ENCODE data around the gene PMP22. TPM values are rescaled to one million over a fixed set of nuclear protein-coding genes. Genes with fewer than 3 reads are reported as not detected.
"Not testable (repeated sequence)": the region's sequence is repeated elsewhere in the genome, so short reads cannot be mapped to it uniquely, and the experiment has no call there.

PMP22 gene
- total RNA-seq, 1 donor from 2014 or later: 4.3 TPM

DNA sequence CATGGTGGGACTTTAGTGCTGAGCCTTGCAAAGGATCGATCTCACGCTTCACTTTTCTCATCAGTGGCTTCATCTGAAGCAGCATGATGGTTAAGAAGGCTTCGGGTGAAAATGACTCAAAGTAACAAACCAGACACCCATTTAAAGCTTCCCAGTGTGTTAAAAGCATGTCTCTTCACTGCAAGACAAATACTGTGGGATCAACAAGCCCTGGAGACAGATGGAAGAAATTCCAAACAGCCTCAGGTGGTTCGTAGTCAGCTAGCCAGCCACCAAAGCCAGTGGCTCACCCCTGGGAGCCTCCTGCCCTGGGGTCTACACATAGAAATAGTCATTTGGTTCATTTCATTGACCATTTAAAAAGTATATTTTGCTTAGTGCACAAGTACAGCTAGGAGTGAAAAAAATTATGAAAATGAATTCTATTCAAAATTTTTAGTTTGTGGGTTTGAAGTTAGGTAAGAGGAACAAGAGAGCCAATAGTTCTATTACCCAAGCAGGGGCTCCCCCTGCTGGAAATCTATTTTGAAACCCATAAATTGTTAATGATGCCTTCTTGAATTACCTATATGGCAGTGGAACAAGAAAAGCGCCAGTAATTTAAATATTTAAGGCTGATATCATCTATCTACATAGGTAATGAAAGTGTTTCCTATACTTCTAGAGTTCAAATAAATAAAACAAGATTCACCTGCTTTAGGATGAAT, 51.6 kb downstream of the PMP22 start:
- Mint-ChIP-seq H3K9me3 (peaks cover 3% of the 10 kb centered on the region), H3K27me3 (ENCODE audit: insufficient read depth, low read depth) (no peaks in the 10 kb centered on the region), H3K36me3 (peaks cover 2% of the 10 kb centered on the region), H3K4me1 (peaks cover 3% of the 10 kb centered on the region), H3K4me3 (no peak overlapping the region), H3K27ac (no peak overlapping the region)
- Histone ChIP-seq H3F3A (ENCODE audit: low read depth) (peaks cover 6% of the 10 kb centered on the region), H3K9me3 (ENCODE audit: low read depth) (no peaks in the 10 kb centered on the region), H3K4me2 (no peak overlapping the region), H3K79me2 (ENCODE audit: low read depth) (no peaks in the 10 kb centered on the region), H3K27me3 (no peaks in the 10 kb centered on the region), H3K4me1 (no peaks in the 10 kb centered on the region), H3K4me3 (no peak overlapping the region), H2AFZ (replicated peaks) (peak overlapping the region; percentile 66), H4K20me1 (ENCODE audit: low read depth) (no peaks in the 10 kb centered on the region), H3K36me3 (no peaks in the 10 kb centered on the region), H3K9ac (no peak overlapping the region), H3K27ac (no peak overlapping the region)
- DNase-seq (ENCODE audit: low spot score): peak; percentile 68
- peak; percentile 82 for TF ChIP-seq CTCF (IDR thresholded peaks at IDR 0.05)
- TF ChIP-seq EZH2 (IDR thresholded peaks at IDR 0.05): no peak
- TF ChIP-seq EZH2phosphoT487 (IDR thresholded peaks at IDR 0.05): no peak

DNA sequence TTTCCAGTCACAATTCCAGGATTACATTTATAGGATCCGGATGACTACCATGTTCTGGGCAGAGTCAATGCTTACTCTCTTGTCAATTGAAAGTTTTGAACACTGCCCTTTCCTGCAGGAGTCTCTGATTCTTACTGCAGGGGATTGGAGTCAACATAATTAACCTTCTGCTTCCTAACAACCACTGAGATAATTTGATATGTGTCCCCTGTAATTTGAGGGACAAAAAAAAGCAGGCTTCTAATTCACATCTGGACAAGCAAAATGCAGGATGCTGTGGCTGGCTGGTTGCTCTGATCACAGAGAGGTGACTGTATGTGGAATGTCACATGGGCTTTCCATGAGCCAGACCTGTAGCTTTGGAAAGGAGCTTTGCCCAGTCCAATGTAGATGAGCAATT, 54.9 kb downstream of the PMP22 start:
- H3K4me3 Mint-ChIP-seq: no peak overlapping the region
- peaks cover 8% of the 10 kb centered on the region for H3K9me3 ChIP-seq (ENCODE audit: low read depth)
- no peak for DNase-seq (ENCODE audit: low spot score)
- H2AFZ ChIP-seq (replicated peaks): no peak overlapping the region
- H3K27me3 ChIP-seq: no peaks in the 10 kb centered on the region
- H3K27ac ChIP-seq: no peak overlapping the region
- H3K27ac Mint-ChIP-seq: no peak overlapping the region
- no peak overlapping the region for H3K4me3 ChIP-seq
- H3K4me1 Mint-ChIP-seq: peaks cover 4% of the 10 kb centered on the region
- peaks cover 12% of the 10 kb centered on the region for H3K9me3 Mint-ChIP-seq
- H3K79me2 ChIP-seq (ENCODE audit: low read depth): no peaks in the 10 kb centered on the region
- H3K36me3 Mint-ChIP-seq: peaks cover 2% of the 10 kb centered on the region
- no peak overlapping the region for H3K4me2 ChIP-seq
- H3K4me1 ChIP-seq: peaks cover 5% of the 10 kb centered on the region
- no peaks in the 10 kb centered on the region for H3K36me3 ChIP-seq
- no peak for TF ChIP-seq EZH2phosphoT487 (IDR thresholded peaks at IDR 0.05)
- no peak for TF ChIP-seq EZH2 (IDR thresholded peaks at IDR 0.05)
- TF ChIP-seq CTCF (IDR thresholded peaks at IDR 0.05): no peak
- H3K9ac ChIP-seq: no peak overlapping the region
- H4K20me1 ChIP-seq (ENCODE audit: low read depth): no peaks in the 10 kb centered on the region
- H3F3A ChIP-seq (ENCODE audit: low read depth): peaks cover 6% of the 10 kb centered on the region
- H3K27me3 Mint-ChIP-seq (ENCODE audit: insufficient read depth, low read depth): no peaks in the 10 kb centered on the region

GRCh38 chr17:15203062-15203461, 62.1 kb downstream of the PMP22 start:
- H3K9me3 Mint-ChIP-seq: peaks cover 25% of the 10 kb centered on the region
- not testable (repeated sequence) for H3K27me3 Mint-ChIP-seq (ENCODE audit: insufficient read depth, low read depth); H3K9me3 ChIP-seq (ENCODE audit: low read depth); H3K9ac ChIP-seq; H3K27ac ChIP-seq; H3K27ac Mint-ChIP-seq; H4K20me1 ChIP-seq (ENCODE audit: low read depth); H3K4me2 ChIP-seq; H3K79me2 ChIP-seq (ENCODE audit: low read depth); H3K36me3 ChIP-seq; H3K27me3 ChIP-seq; H2AFZ ChIP-seq (replicated peaks); H3F3A ChIP-seq (ENCODE audit: low read depth); DNase-seq (ENCODE audit: low spot score); H3K36me3 Mint-ChIP-seq; H3K4me3 ChIP-seq; H3K4me3 Mint-ChIP-seq; H3K4me1 Mint-ChIP-seq
- peaks cover 20% of the 10 kb centered on the region for H3K4me1 ChIP-seq

DNA sequence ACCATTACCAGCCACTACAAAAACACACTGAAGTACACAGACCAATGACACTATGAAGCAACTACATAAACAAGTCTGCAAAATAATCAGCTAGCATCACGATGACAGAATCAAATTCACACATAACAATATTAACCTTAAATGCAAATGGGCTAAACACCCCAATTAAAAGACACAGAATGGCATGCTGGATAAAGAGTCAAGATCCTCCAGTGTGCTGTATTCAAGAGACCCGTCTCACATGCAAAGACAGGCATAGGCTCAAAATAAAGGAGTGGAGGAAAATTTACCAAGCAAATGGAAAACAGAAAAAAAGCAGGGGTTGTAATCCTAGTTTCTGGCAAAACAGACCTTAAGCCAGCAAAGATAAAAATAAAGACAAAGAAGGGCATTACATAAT, 64.6 kb downstream of the PMP22 start:
- not testable (repeated sequence) for H2AFZ ChIP-seq (replicated peaks); H3K9ac ChIP-seq; H3K4me3 Mint-ChIP-seq; DNase-seq (ENCODE audit: low spot score); H3K36me3 ChIP-seq; H3K4me1 Mint-ChIP-seq; H3K27me3 ChIP-seq; H3F3A ChIP-seq (ENCODE audit: low read depth); H3K4me3 ChIP-seq; H3K9me3 ChIP-seq (ENCODE audit: low read depth); H3K27me3 Mint-ChIP-seq (ENCODE audit: insufficient read depth, low read depth); H4K20me1 ChIP-seq (ENCODE audit: low read depth); H3K27ac Mint-ChIP-seq; H3K36me3 Mint-ChIP-seq; H3K79me2 ChIP-seq (ENCODE audit: low read depth); H3K4me2 ChIP-seq; H3K27ac ChIP-seq
- H3K9me3 Mint-ChIP-seq: peaks cover 23% of the 10 kb centered on the region
- H3K4me1 ChIP-seq: peaks cover 18% of the 10 kb centered on the region

Measured in neural progenitor cell (in vitro differentiated cells).